ENCODE results near the gene DAB2IP. TPM values are rescaled to one million over a fixed set of nuclear protein-coding genes. Genes with fewer than 3 reads are reported as not detected.

Gene DAB2IP
- total RNA-seq, 4 donors from 2014 or later: 42.0 to 93.4 (median 47.9) TPM

GRCh38 chr9:121638901-121639592 is 12.4 kb upstream of the DAB2IP start:
- Histone ChIP-seq H3K9me3 (no peaks in the 10 kb centered on the region), H3K27me3 (no peaks in the 10 kb centered on the region), H3K27ac (no peak overlapping the region), H3K4me3 (no peak overlapping the region), H3K4me1 (peaks cover 0 to 57% (median 16%) of the 10 kb centered on the region in 3 donors), H3K36me3 (no peaks in the 10 kb centered on the region)
- WGBS, 2 donors (ENCODE audit: low coverage in 1 of 2): 67% methylated on average over 1 of the region's 5 CpGs; no CpG with 5 or more reads in 1 of the 2 donors
- no peak for ATAC-seq
- TF ChIP-seq POLR2AphosphoS5 (IDR thresholded peaks at IDR 0.05) (no peak), POLR2A (IDR thresholded peaks at IDR 0.05) (no peak), CTCF (IDR thresholded peaks at IDR 0.05) (no peak), EP300 (IDR thresholded peaks at IDR 0.05) (no peak)

DNA sequence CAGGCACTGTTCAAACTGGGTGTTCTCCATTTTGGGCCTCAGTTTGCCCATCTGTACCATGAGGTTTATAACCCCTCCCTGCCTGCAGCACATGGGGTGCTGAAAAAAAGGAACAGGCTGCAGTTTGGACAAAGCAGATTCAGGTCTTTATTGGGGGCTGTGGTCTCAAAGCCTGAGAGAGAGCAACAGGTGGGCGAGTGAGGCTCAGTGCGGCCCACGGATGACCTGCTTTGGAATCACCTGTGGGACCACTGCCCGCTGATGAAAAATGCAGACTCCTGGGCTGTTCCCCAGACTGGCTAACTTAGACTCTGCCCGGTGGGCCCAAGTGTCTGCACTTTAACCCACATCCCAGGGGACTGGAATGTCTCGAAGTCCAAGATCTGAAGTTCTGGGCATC is 11.8 kb upstream of the DAB2IP start:
- no peak for ATAC-seq
- H3K4me1 ChIP-seq: peaks cover 0 to 54% (median 16%) of the 10 kb centered on the region in 3 donors
- WGBS, 2 donors (ENCODE audit: low coverage in 1 of 2): 88% methylated on average over 5 of the region's 6 CpGs; no CpG with 5 or more reads in 1 of the 2 donors
- H3K36me3 ChIP-seq: no peaks in the 10 kb centered on the region
- no peaks in the 10 kb centered on the region for H3K27me3 ChIP-seq
- H3K9me3 ChIP-seq: no peaks in the 10 kb centered on the region
- no peak for TF ChIP-seq EP300 (IDR thresholded peaks at IDR 0.05)
- no peak for TF ChIP-seq CTCF (IDR thresholded peaks at IDR 0.05)
- TF ChIP-seq POLR2A (IDR thresholded peaks at IDR 0.05): no peak
- no peak for TF ChIP-seq POLR2AphosphoS5 (IDR thresholded peaks at IDR 0.05)
- no peak overlapping the region for H3K4me3 ChIP-seq
- peak overlapping the region in 1 of 4 donors; percentile 46 for H3K27ac ChIP-seq

- Histone ChIP-seq H3K4me3 (no peak overlapping the region), H3K27ac (peak overlapping the region in 2 of 4 donors; percentile 4 to 46), H3K4me1 (peaks cover 0 to 54% (median 19%) of the 10 kb centered on the region in 3 donors), H3K36me3 (no peaks in the 10 kb centered on the region), H3K9me3 (no peaks in the 10 kb centered on the region), H3K27me3 (no peaks in the 10 kb centered on the region)
- WGBS, 2 donors (ENCODE audit: low coverage in 1 of 2): 56% methylated on average over 2 of the region's 9 CpGs; no CpG with 5 or more reads in 1 of the 2 donors
- ATAC-seq: peak; percentile 66
- no peak for TF ChIP-seq EP300 (IDR thresholded peaks at IDR 0.05)
- TF ChIP-seq CTCF (IDR thresholded peaks at IDR 0.05): peak in 3 of 4 experiments; percentile 61 to 73 (median 72)
Measured at GRCh38 chr9:121640076-121640475, 11.4 kb upstream of the DAB2IP start.

- Histone ChIP-seq H3K9me3 (no peaks in the 10 kb centered on the region), H3K27me3 (no peaks in the 10 kb centered on the region), H3K4me3 (no peak overlapping the region), H3K27ac (peak overlapping the region in 2 of 4 donors; percentile 4 to 46), H3K4me1 (peaks cover 0 to 54% (median 14%) of the 10 kb centered on the region in 3 donors), H3K36me3 (no peaks in the 10 kb centered on the region)
- WGBS, 2 donors (ENCODE audit: low coverage in 1 of 2): no CpG with 5 or more reads among the region's 2 CpGs
- peak; percentile 44 for ATAC-seq
- TF ChIP-seq EP300 (IDR thresholded peaks at IDR 0.05) (no peak), CTCF (IDR thresholded peaks at IDR 0.05) (no peak), POLR2AphosphoS5 (IDR thresholded peaks at IDR 0.05) (no peak), POLR2A (IDR thresholded peaks at IDR 0.05) (no peak)
Measured at GRCh38 chr9:121640491-121641223, 10.8 kb upstream of the DAB2IP start.
